GM12878 (cell line): ENCODE measurements around the gene RMND1. TPM values are rescaled to one million over a fixed set of nuclear protein-coding genes. Genes with fewer than 3 reads are reported as not detected.

Experiments
- ASH2L ChIP-seq: fragments of 300-600, 200-600 bp; sonication (generic); IDR thresholded peaks from 2 replicates; pipeline ENCODE4 v1.6.1; 2017; ENCODE audit warnings: low read depth, mild to moderate bottlenecking, borderline replicate concordance
- CBX5 ChIP-seq: sonication (generic); IDR thresholded peaks from 2 replicates; pipeline ENCODE4 v1.6.1; 2016; ENCODE audit warnings: low read depth, moderate library complexity, mild to moderate bottlenecking, inconsistent platforms
- CHD2 ChIP-seq: IDR thresholded peaks from 2 replicates; pipeline ENCODE4 v1.6.1; 2011; ENCODE audit warnings: low read depth, low read length, improper control_type of control experiment, borderline replicate concordance
- CHD4 ChIP-seq: fragments of 200-600 bp; sonication (generic); IDR thresholded peaks from 2 replicates; pipeline ENCODE4 v1.6.1; 2016; ENCODE audit warnings: mild to moderate bottlenecking
- EED ChIP-seq: sonication (generic); IDR thresholded peaks from 2 replicates; pipeline ENCODE4 v1.6.1; 2016; ENCODE audit warnings: antibody characterized with exemption, low read depth
- EGR1 ChIP-seq, 2 experiments: IDR thresholded peaks; 1 replicate in 1 of 2; 2 replicates in 1 of 2; pipeline ENCODE4 v1.6.1; 2011 to 2012; ENCODE audit warnings: low read depth in 2 of 2, low read length in 2 of 2, borderline replicate concordance in 1 of 2, mild to moderate bottlenecking in 1 of 2, moderate library complexity in 1 of 2
- FOXK2 ChIP-seq: fragments of 450-650 bp; IDR thresholded peaks from 2 replicates; pipeline ENCODE4 v1.6.1; 2017; ENCODE audit warnings: mild to moderate bottlenecking, moderate library complexity
- JUND ChIP-seq: IDR thresholded peaks from 2 replicates; pipeline ENCODE4 v1.6.1; 2012; ENCODE audit warnings: low read depth, mild to moderate bottlenecking, low read length, improper control_type of control experiment, moderate library complexity
- NFYA ChIP-seq: IDR thresholded peaks from 2 replicates; pipeline ENCODE4 v1.6.1; 2011; ENCODE audit warnings: low read depth, mild to moderate bottlenecking, low read length, improper control_type of control experiment, borderline replicate concordance
- POLR2AphosphoS2 ChIP-seq: IDR thresholded peaks from 2 replicates; pipeline ENCODE4 v1.6.1; 2011; ENCODE audit warnings: low read depth, mild to moderate bottlenecking, low read length, improper control_type of control experiment, moderate library complexity
- RB1 ChIP-seq: fragments of 450-650 bp; formaldehyde crosslinking; IDR thresholded peaks from 2 replicates; pipeline ENCODE4 v1.6.1; 2017; ENCODE audit warnings: mild to moderate bottlenecking, borderline replicate concordance
- SP1 ChIP-seq: IDR thresholded peaks from one replicate; pipeline ENCODE4 v1.6.1; 2011; ENCODE audit warnings: low read depth, low read length
- polyA plus RNA-seq, 11 experiments: library from polyadenylated mRNA; depleted of rRNA in 4 of 11; unstranded in 6 of 11; stranded (reverse) in 5 of 11; fragments of >200 nt; fragmentation: Nextera tagmentation in 4 of 11; fragmentation: Illumina TruSeq in 1 of 11; extraction: Ambion mirVana in 4 of 11; extraction: Trizol in 1 of 11; gene quantifications; 1 replicate in 1 of 11; 2 replicates in 10 of 11; pipeline versions ENCODE4 v1.2.1 to v1.2.3, GENCODE V29; 2011 to 2016; ENCODE audit warnings: inconsistent platforms in 2 of 11, missing spikeins in 2 of 11, low read depth in 1 of 11
- total RNA-seq, 4 experiments: library from RNA; depleted of rRNA in 3 of 4; stranded (reverse); fragments of >200 nt in 3 of 4; fragmentation: Illumina TruSeq in 1 of 4; extraction: Trizol in 1 of 4; gene quantifications; 2 replicates each; pipeline versions ENCODE4 v1.2.1 to v1.2.3, GENCODE V29; 2013 to 2021
- TF ChIP-seq, protein P1 (sequence below): fragments of 450-650 bp; IDR thresholded peaks from 2 replicates; pipeline ENCODE4 v1.6.1; 2014; ENCODE audit warnings: mild to moderate bottlenecking
- TF ChIP-seq, protein P2 (sequence below): fragments of 150-350 bp; IDR thresholded peaks from 2 replicates; pipeline ENCODE4 v1.6.1; 2016; ENCODE audit warnings: low read depth, low read length
- TF ChIP-seq, protein P3 (sequence below): fragments of 450-650 bp; IDR thresholded peaks from 2 replicates; pipeline ENCODE4 v1.6.1; 2017; ENCODE audit warnings: low read depth, mild to moderate bottlenecking, moderate library complexity
- TF ChIP-seq, protein P4 (sequence below): IDR thresholded peaks from 2 replicates; pipeline ENCODE4 v1.6.1; 2011; ENCODE audit warnings: mild to moderate bottlenecking, low read depth, low read length, moderate library complexity; ENCODE audit not compliant: insufficient replicate concordance
- TF ChIP-seq, protein P5 (sequence below): IDR thresholded peaks from 2 replicates; pipeline ENCODE4 v1.6.1; 2012; ENCODE audit warnings: mild to moderate bottlenecking, low read depth, low read length

The RMND1 gene
- total and polyA plus RNA-seq, 10 of the 15 experiments (the other 5 are each of a cell fraction or from before 2014, with no cell fraction given): 15.9 to 34.5 (median 21.4) TPM

DNA sequence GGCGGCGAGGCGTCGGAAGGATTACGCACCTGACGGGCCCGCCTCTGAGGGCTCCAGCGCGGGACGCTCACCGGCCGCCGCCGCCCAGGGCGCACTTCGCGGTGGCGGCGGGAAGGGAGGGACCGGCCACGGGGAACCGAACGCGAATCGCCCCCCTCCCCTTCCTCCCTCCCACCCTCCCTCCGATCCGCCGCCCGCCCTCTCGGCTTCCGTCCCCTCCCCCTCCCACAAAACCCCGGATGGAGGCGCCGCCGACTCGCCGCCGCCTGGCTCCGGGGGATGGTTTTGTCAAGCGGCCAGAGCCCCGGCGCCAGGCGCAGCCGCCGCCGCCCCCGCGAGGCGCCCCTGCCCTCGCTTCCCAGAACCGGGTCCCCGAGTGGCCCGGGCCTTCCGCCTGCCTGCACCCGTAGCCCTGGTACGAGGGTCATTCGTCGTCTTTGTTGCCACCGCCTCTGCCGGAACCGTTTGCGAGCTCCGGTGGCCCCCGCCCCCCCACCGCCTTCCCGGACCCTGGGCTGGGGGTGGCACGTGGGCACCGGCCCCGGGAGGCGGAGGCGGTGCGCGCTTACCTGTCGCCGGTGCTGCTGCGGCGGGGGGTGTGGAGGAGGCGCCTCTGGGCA lies 61.0 kb downstream of the RMND1 start (continued):
- no peak for TF ChIP-seq FOXK2
- no peak for TF ChIP-seq ASH2L
- TF ChIP-seq, protein P1, sequence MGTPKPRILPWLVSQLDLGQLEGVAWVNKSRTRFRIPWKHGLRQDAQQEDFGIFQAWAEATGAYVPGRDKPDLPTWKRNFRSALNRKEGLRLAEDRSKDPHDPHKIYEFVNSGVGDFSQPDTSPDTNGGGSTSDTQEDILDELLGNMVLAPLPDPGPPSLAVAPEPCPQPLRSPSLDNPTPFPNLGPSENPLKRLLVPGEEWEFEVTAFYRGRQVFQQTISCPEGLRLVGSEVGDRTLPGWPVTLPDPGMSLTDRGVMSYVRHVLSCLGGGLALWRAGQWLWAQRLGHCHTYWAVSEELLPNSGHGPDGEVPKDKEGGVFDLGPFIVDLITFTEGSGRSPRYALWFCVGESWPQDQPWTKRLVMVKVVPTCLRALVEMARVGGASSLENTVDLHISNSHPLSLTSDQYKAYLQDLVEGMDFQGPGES: no peak
- TF ChIP-seq, protein P2, sequence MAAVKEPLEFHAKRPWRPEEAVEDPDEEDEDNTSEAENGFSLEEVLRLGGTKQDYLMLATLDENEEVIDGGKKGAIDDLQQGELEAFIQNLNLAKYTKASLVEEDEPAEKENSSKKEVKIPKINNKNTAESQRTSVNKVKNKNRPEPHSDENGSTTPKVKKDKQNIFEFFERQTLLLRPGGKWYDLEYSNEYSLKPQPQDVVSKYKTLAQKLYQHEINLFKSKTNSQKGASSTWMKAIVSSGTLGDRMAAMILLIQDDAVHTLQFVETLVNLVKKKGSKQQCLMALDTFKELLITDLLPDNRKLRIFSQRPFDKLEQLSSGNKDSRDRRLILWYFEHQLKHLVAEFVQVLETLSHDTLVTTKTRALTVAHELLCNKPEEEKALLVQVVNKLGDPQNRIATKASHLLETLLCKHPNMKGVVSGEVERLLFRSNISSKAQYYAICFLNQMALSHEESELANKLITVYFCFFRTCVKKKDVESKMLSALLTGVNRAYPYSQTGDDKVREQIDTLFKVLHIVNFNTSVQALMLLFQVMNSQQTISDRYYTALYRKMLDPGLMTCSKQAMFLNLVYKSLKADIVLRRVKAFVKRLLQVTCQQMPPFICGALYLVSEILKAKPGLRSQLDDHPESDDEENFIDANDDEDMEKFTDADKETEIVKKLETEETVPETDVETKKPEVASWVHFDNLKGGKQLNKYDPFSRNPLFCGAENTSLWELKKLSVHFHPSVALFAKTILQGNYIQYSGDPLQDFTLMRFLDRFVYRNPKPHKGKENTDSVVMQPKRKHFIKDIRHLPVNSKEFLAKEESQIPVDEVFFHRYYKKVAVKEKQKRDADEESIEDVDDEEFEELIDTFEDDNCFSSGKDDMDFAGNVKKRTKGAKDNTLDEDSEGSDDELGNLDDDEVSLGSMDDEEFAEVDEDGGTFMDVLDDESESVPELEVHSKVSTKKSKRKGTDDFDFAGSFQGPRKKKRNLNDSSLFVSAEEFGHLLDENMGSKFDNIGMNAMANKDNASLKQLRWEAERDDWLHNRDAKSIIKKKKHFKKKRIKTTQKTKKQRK: no peak
- TF ChIP-seq RB1: no peak
- no peak for TF ChIP-seq JUND
- TF ChIP-seq EED: no peak
- TF ChIP-seq POLR2AphosphoS2: peak; percentile 44; the same call in 1 of the 2 replicates
- TF ChIP-seq, protein P3, sequence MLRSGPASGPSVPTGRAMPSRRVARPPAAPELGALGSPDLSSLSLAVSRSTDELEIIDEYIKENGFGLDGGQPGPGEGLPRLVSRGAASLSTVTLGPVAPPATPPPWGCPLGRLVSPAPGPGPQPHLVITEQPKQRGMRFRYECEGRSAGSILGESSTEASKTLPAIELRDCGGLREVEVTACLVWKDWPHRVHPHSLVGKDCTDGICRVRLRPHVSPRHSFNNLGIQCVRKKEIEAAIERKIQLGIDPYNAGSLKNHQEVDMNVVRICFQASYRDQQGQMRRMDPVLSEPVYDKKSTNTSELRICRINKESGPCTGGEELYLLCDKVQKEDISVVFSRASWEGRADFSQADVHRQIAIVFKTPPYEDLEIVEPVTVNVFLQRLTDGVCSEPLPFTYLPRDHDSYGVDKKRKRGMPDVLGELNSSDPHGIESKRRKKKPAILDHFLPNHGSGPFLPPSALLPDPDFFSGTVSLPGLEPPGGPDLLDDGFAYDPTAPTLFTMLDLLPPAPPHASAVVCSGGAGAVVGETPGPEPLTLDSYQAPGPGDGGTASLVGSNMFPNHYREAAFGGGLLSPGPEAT: no peak
- peak in 1 of 2 experiments; percentile 60; a peak in 2 of 3 replicates for TF ChIP-seq EGR1 (IDR thresholded peaks at IDR 0.05; ENCODE audit: borderline replicate concordance in 1 of 2, low read depth in 2 of 2, low read length in 2 of 2)
- TF ChIP-seq CBX5: no peak
- TF ChIP-seq CHD2: no peak
- TF ChIP-seq, protein P4, sequence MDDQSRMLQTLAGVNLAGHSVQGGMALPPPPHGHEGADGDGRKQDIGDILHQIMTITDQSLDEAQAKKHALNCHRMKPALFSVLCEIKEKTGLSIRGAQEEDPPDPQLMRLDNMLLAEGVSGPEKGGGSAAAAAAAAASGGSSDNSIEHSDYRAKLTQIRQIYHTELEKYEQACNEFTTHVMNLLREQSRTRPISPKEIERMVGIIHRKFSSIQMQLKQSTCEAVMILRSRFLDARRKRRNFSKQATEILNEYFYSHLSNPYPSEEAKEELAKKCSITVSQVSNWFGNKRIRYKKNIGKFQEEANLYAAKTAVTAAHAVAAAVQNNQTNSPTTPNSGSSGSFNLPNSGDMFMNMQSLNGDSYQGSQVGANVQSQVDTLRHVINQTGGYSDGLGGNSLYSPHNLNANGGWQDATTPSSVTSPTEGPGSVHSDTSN: no peak
- no peak for TF ChIP-seq NFYA
- TF ChIP-seq CHD4: no peak
- no peak for TF ChIP-seq SP1
- TF ChIP-seq, protein P5, sequence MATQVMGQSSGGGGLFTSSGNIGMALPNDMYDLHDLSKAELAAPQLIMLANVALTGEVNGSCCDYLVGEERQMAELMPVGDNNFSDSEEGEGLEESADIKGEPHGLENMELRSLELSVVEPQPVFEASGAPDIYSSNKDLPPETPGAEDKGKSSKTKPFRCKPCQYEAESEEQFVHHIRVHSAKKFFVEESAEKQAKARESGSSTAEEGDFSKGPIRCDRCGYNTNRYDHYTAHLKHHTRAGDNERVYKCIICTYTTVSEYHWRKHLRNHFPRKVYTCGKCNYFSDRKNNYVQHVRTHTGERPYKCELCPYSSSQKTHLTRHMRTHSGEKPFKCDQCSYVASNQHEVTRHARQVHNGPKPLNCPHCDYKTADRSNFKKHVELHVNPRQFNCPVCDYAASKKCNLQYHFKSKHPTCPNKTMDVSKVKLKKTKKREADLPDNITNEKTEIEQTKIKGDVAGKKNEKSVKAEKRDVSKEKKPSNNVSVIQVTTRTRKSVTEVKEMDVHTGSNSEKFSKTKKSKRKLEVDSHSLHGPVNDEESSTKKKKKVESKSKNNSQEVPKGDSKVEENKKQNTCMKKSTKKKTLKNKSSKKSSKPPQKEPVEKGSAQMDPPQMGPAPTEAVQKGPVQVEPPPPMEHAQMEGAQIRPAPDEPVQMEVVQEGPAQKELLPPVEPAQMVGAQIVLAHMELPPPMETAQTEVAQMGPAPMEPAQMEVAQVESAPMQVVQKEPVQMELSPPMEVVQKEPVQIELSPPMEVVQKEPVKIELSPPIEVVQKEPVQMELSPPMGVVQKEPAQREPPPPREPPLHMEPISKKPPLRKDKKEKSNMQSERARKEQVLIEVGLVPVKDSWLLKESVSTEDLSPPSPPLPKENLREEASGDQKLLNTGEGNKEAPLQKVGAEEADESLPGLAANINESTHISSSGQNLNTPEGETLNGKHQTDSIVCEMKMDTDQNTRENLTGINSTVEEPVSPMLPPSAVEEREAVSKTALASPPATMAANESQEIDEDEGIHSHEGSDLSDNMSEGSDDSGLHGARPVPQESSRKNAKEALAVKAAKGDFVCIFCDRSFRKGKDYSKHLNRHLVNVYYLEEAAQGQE: no peak
